Keratinocyte (primary cell): ENCODE measurements around the gene SESN3. TPM values are rescaled to one million over a fixed set of nuclear protein-coding genes. Genes with fewer than 3 reads are reported as not detected.

Source experiments
- DNase-seq: peaks from one replicate; pipeline ENCODE4 v3.0.0-alpha.2; 2011; ENCODE audit warnings: low read depth, missing footprints, low spot score
- FAIRE-seq: peaks from 2 replicates; lab custom pipeline; 2011; peaks lifted over from hg19 to GRCh38; lab: Jason Lieb, UNC
- H2AFZ ChIP-seq: 2 replicates; pipeline ENCODE4 v1.6.0; 2012; ENCODE audit warnings: low read length, control low read depth, inconsistent platforms; ENCODE audit not compliant: control insufficient read depth
- H3K27ac ChIP-seq: 2 replicates; pipeline ENCODE4 v1.5.1; 2011; ENCODE audit warnings: low read length; ENCODE audit not compliant: control insufficient read depth, insufficient read depth
- H3K27me3 ChIP-seq: 3 replicates; pipeline ENCODE4 v1.6.0; 2011; ENCODE audit warnings: low read length; ENCODE audit not compliant: control insufficient read depth, insufficient read depth; ENCODE audit errors: extremely low read depth
- H3K36me3 ChIP-seq, 2 experiments: 2 replicates in 1 of 2; 3 replicates in 1 of 2; pipeline ENCODE4 v1.5.1; 2011; ENCODE audit warnings: low read length in 2 of 2, mild to moderate bottlenecking in 1 of 2; ENCODE audit not compliant: control insufficient read depth in 2 of 2, insufficient read depth in 2 of 2; ENCODE audit errors: extremely low read depth in 1 of 2
- H3K4me1 ChIP-seq: 3 replicates; pipeline ENCODE4 v1.5.1; 2011; ENCODE audit warnings: low read length; ENCODE audit not compliant: control insufficient read depth, insufficient read depth; ENCODE audit errors: extremely low read depth
- H3K4me2 ChIP-seq: 3 replicates; pipeline ENCODE4 v1.6.0; 2011; ENCODE audit warnings: low read depth, low read length; ENCODE audit not compliant: control insufficient read depth, insufficient read depth; ENCODE audit errors: extremely low read depth
- H3K4me3 ChIP-seq, 3 experiments: fragments of 200-600 bp in 1 of 3; sonication (generic) in 1 of 3; 2 replicates in 2 of 3; 3 replicates in 1 of 3; pipeline ENCODE4 v1.5.1; 2011 to 2016; ENCODE audit warnings: low read length in 3 of 3, mild to moderate bottlenecking in 3 of 3, control low read depth in 2 of 3, inconsistent platforms in 1 of 3, low read depth in 1 of 3, mixed read lengths in 1 of 3, mixed run types in 1 of 3, moderate library complexity in 1 of 3; ENCODE audit not compliant: control insufficient read depth in 2 of 3, insufficient read depth in 2 of 3; ENCODE audit errors: extremely low read depth in 1 of 3
- H3K79me2 ChIP-seq: 2 replicates; pipeline ENCODE4 v1.6.0; 2012; ENCODE audit warnings: low read length; ENCODE audit not compliant: control insufficient read depth, insufficient read depth
- H3K9ac ChIP-seq: 3 replicates; pipeline ENCODE4 v1.6.0; 2011; ENCODE audit warnings: low read length; ENCODE audit not compliant: control insufficient read depth, insufficient read depth; ENCODE audit errors: extremely low read depth
- H3K9me1 ChIP-seq: 3 replicates; pipeline ENCODE4 v1.6.0; 2011; ENCODE audit warnings: low read length; ENCODE audit not compliant: control insufficient read depth, insufficient read depth; ENCODE audit errors: extremely low read depth
- H3K9me3 ChIP-seq: 2 replicates; pipeline ENCODE4 v1.5.1; 2012; ENCODE audit warnings: low read depth, low read length; ENCODE audit not compliant: control insufficient read depth
- H4K20me1 ChIP-seq: 3 replicates; pipeline ENCODE4 v1.6.0; 2011; ENCODE audit warnings: low read length; ENCODE audit not compliant: control insufficient read depth, insufficient read depth; ENCODE audit errors: extremely low read depth
- EZH2 ChIP-seq: IDR thresholded peaks from one replicate; pipeline ENCODE4 v1.6.1; 2012; ENCODE audit warnings: inconsistent platforms, mild to moderate bottlenecking, low read length, moderate library complexity
- dilution Hi-C: fragments of 300-500 bp; cut with MboI; formaldehyde crosslinking; loops from one replicate; pipeline ENCODE4 v1.7.0; 2020; ENCODE audit warnings: low sequenced_read_pairs; ENCODE audit not compliant: extremely low pct_ligation_motif_present
- polyA plus RNA-seq, 5 experiments: library from polyadenylated mRNA; depleted of rRNA in 3 of 5; stranded (reverse) in 3 of 5; stranded (forward) in 1 of 5; unstranded in 1 of 5; fragments of >200 nt; gene quantifications; 1 replicate in 1 of 5; 2 replicates in 3 of 5; 3 replicates in 1 of 5; pipeline versions ENCODE4 v1.2.1 to v1.2.3, GENCODE V29; 2011 to 2012; ENCODE audit warnings: missing spikeins in 2 of 5, low read depth in 1 of 5, low replicate concordance in 1 of 5
- TF ChIP-seq, protein P1 (sequence below), 3 experiments: IDR thresholded peaks in 1 of 3; conservative IDR thresholded peaks in 1 of 3; optimal IDR thresholded peaks in 1 of 3; 2 replicates in 2 of 3; 3 replicates in 1 of 3; pipeline versions ENCODE3 to v1.5.1; 2011; ENCODE audit warnings: low read length in 3 of 3, mild to moderate bottlenecking in 3 of 3, moderate library complexity in 2 of 3, control low read depth in 1 of 3, inconsistent platforms in 1 of 3; ENCODE audit not compliant: insufficient read depth in 2 of 3; ENCODE audit errors: extremely low read depth in 1 of 3

SESN3 gene
- polyA plus RNA-seq, 1 donor (not counting 4 experiments of a cell fraction or from before 2014, with no cell fraction given): 35.2 TPM

DNA sequence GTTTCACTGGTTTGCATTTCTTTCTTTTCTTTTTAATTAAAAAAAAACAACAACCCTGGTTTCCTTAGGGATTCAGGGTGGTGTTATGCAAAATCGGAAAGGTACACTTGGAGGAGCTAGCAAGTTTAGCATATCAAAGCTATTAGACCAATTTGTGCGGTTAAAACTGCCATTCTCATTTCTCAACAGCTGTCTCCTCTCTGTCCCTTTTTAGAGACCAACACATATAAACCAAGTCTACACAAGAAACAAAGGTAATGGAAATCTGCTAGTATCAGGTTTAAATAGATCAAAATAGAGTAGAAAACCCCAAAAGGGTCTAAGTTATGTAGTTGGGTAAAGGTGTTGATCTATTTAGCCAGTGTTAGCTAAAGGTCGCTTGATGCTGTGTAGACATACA, 1.7 kb upstream of the SESN3 start:
- TF ChIP-seq EZH2: no peak
- TF ChIP-seq, protein P1, sequence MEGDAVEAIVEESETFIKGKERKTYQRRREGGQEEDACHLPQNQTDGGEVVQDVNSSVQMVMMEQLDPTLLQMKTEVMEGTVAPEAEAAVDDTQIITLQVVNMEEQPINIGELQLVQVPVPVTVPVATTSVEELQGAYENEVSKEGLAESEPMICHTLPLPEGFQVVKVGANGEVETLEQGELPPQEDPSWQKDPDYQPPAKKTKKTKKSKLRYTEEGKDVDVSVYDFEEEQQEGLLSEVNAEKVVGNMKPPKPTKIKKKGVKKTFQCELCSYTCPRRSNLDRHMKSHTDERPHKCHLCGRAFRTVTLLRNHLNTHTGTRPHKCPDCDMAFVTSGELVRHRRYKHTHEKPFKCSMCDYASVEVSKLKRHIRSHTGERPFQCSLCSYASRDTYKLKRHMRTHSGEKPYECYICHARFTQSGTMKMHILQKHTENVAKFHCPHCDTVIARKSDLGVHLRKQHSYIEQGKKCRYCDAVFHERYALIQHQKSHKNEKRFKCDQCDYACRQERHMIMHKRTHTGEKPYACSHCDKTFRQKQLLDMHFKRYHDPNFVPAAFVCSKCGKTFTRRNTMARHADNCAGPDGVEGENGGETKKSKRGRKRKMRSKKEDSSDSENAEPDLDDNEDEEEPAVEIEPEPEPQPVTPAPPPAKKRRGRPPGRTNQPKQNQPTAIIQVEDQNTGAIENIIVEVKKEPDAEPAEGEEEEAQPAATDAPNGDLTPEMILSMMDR (optimal IDR thresholded peaks at IDR 0.05 in 1 of 3, IDR thresholded peaks at IDR 0.05 in 1 of 3, conservative IDR thresholded peaks at IDR 0.05 in 1 of 3; ENCODE audit: extremely low read depth in 1 of 3, insufficient read depth in 2 of 3, low read length in 3 of 3): no peak
- peak overlapping the region; percentile 78 for H3K9ac ChIP-seq
- peak overlapping the region; percentile 97 for H2AFZ ChIP-seq
- H3K4me1 ChIP-seq: peaks cover 30% of the 10 kb centered on the region
- H3K27ac ChIP-seq: peak overlapping the region; percentile 77
- DNase-seq (no peak), FAIRE-seq (no peak)
- H4K20me1 ChIP-seq: no peaks in the 10 kb centered on the region
- H3K4me3 ChIP-seq: peak overlapping the region; percentile 31 to 80 (median 76)
- no peaks in the 10 kb centered on the region for H3K9me3 ChIP-seq
- no peaks in the 10 kb centered on the region for H3K9me1 ChIP-seq
- H3K36me3 ChIP-seq: no peaks in the 10 kb centered on the region
- dilution Hi-C loops: no loop called here
- H3K4me2 ChIP-seq: peak overlapping the region; percentile 96
- H3K79me2 ChIP-seq: peaks cover 29% of the 10 kb centered on the region
- no peaks in the 10 kb centered on the region for H3K27me3 ChIP-seq

DNA sequence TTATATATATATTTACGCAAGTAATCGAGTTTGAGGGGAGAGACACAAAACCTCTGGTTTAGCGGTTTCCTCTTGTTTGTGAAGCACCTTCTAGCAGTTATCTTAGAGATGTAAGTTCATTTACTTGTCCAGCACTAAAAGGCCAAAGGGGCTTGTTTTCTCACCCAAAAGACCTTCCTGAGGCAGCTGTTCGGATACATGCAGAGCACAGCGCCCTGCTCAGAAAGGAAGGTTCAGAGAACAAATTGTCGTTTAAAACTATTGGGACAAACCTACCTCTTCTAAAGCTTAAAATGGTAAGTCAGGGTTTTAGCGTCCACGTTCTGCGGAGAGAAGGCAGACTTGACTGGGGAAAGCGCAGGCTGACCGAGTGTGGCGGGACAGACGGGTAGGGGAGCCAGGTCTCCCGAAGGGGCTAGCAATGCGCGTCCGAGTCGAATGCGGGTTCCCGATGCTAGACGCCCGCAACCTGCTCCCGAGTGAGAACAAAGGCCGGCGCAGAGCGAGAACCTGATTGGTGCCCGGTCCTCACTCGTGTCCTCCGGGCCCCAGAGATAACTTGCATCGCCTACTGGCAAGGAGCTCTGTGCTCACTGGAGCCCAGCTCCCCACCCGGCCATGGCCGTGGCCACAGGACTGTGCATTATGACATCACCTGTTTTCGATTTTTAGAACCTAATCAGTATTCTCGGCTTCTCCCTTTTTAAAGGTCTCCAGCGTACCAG, 1.0 kb upstream of the SESN3 start:
- dilution Hi-C loops: no loop called here
- no peaks in the 10 kb centered on the region for H4K20me1 ChIP-seq
- H3K27ac ChIP-seq: peak overlapping the region; percentile 77
- DNase-seq: no peak
- H3K4me1 ChIP-seq: peaks cover 34% of the 10 kb centered on the region
- H3K4me3 ChIP-seq: peak overlapping the region; percentile 31 to 80 (median 76)
- TF ChIP-seq, protein P1 (optimal IDR thresholded peaks at IDR 0.05 in 1 of 3, IDR thresholded peaks at IDR 0.05 in 1 of 3, conservative IDR thresholded peaks at IDR 0.05 in 1 of 3; ENCODE audit: extremely low read depth in 1 of 3, insufficient read depth in 2 of 3, low read length in 3 of 3): no peak
- no peak for TF ChIP-seq EZH2
- peak overlapping the region; percentile 96 for H3K4me2 ChIP-seq
- H3K36me3 ChIP-seq: no peaks in the 10 kb centered on the region
- peak overlapping the region; percentile 78 for H3K9ac ChIP-seq
- no peaks in the 10 kb centered on the region for H3K27me3 ChIP-seq
- no peaks in the 10 kb centered on the region for H3K9me1 ChIP-seq
- H2AFZ ChIP-seq: peak overlapping the region; percentile 97
- FAIRE-seq: peak; percentile 26
- H3K79me2 ChIP-seq: peaks cover 36% of the 10 kb centered on the region
- H3K9me3 ChIP-seq: no peaks in the 10 kb centered on the region
